Pancreas (tissue), 10 donors: ENCODE data around the gene AK2. TPM values are rescaled to one million over a fixed set of nuclear protein-coding genes. Genes with fewer than 3 reads are reported as not detected.

Experiments
- ATAC-seq, 4 donors: fragments of 200-7000 bp; cut with Tn5 transposase; one replicate each; pipeline versions ENCODE4 v1.8.0 to v1.9.1; 2020; ENCODE audit warnings: mild to moderate bottlenecking in 4 of 4, moderate library complexity in 4 of 4
- DNase-seq, 6 donors: peaks; one replicate each; pipeline ENCODE4 v3.0.0-alpha.2; 2020
- FAIRE-seq: peaks from 2 replicates; lab custom pipeline; 2012; peaks lifted over from hg19 to GRCh38; lab: Jason Lieb, UNC
- H3K27ac ChIP-seq, 4 donors: fragments of 200-600 bp; sonication (generic); 1 replicate in 3 of 4; 2 replicates in 1 of 4; pipeline versions ENCODE4 v1.5.0 to v1.8.0; 2020
- H3K27me3 ChIP-seq, 4 donors: fragments of 200-600 bp; one replicate each; pipeline ENCODE4 v1.8.0; 2021
- H3K36me3 ChIP-seq, 3 donors: fragments of 200-600 bp; sonication (generic) in 1 of 3; one replicate each; pipeline versions ENCODE4 v1.5.0 to v1.8.0; 2020 to 2021
- H3K4me1 ChIP-seq, 3 donors: fragments of 200-600 bp; one replicate each; pipeline ENCODE4 v1.8.0; 2021
- H3K4me3 ChIP-seq, 4 donors: fragments of 200-600 bp; sonication (generic) in 2 of 4; one replicate each; pipeline versions ENCODE4 v1.5.0 to v1.8.0; 2020 to 2021
- H3K9me3 ChIP-seq, 4 donors: fragments of 200-600 bp; one replicate each; pipeline ENCODE4 v1.8.0; 2021
- WGBS, 2 donors: extraction: QIAGEN DNeasy Blood & Tissue Kit; methylation state at CpG; one replicate each; pipeline ENCODE4 v1.1.7; 2013; 5-methylcytosine and 5-hydroxymethylcytosine counted together
- intact Hi-C, 3 donors: fragments of 100-400 bp; cut with DNase I; formaldehyde crosslinking; loops; one replicate each; pipeline versions ENCODE4 v1.11.1 to v1.14.2; 2022
- polyA plus RNA-seq, 2 donors: library from polyadenylated mRNA; stranded (reverse); fragments of 200-250 nt; gene quantifications; one replicate each; pipeline ENCODE4 v1.2.3, GENCODE V29; 2013
- total RNA-seq, 6 donors: library from RNA; stranded (reverse); fragmentation: NEBNext Ultra II Directional in 4 of 6; extraction: Animal tissue kit (Norgen Biotek cat#: 25700) in 4 of 6; gene quantifications; one replicate each; pipeline versions ENCODE4 v1.2.1 to v1.2.4, GENCODE V29; 2021 to 2023
- TF ChIP-seq, protein P1 (sequence below), 4 donors: fragments of 200-600 bp; sonication (generic) in 3 of 4; IDR thresholded peaks; one replicate each; pipeline versions ENCODE4 v1.5.0 to v1.8.0; 2021; ENCODE audit warnings: antibody characterized with exemption in 4 of 4
- donor health status: healthy with polysubstance abuse.
- donor health status: DM: no; HTN: no; CAD: no; lungs with moderate emphysema.
- donor health status: DM: no; HTN: no; CAD: no.
- donor health status: control.
- donor health status: control.
- donor health status: Bipolar disorder and iron deficiency.
- donor health status: DM: yes; HTN: yes; CAD: no.
- donor health status: DM: no; HTN: no; CAD: no.
- donor health status: DM: no; HTN: no; CAD: no.
- donor health status: DM: yes; HTN: yes; CAD: no.

The AK2 gene
- total and polyA plus RNA-seq, 8 donors = 40.5 to 78.7 (median 61.4) TPM

DNA sequence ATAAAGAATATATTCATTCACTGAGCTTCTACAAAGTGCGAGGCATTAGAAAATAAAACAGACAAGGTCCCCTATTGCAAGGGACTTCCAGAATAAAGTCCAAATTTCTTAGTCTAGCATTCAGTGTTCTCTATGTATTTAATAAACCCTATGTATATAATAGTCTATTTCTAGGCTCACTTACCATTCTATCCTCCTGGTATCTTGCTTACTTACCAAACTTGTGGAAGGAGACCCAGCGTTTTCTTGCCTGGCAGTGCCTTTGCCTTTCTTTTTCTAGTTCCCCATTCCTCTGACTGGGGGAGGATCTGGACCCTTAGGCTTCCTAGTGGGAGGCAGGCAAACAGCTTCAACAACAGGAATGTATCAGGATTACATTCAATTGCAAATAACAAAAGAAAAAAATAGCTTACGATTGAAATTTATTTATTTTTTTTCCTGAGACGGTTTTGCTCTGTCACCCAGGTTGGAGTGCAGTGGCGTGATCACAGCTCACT, 71.4 kb downstream of the AK2 start:
- no peaks in the 10 kb centered on the region for H3K27me3 ChIP-seq
- FAIRE-seq = no peak
- no peaks in the 10 kb centered on the region for H3K9me3 ChIP-seq
- H3K36me3 ChIP-seq = no peaks in the 10 kb centered on the region
- TF ChIP-seq, protein P1, sequence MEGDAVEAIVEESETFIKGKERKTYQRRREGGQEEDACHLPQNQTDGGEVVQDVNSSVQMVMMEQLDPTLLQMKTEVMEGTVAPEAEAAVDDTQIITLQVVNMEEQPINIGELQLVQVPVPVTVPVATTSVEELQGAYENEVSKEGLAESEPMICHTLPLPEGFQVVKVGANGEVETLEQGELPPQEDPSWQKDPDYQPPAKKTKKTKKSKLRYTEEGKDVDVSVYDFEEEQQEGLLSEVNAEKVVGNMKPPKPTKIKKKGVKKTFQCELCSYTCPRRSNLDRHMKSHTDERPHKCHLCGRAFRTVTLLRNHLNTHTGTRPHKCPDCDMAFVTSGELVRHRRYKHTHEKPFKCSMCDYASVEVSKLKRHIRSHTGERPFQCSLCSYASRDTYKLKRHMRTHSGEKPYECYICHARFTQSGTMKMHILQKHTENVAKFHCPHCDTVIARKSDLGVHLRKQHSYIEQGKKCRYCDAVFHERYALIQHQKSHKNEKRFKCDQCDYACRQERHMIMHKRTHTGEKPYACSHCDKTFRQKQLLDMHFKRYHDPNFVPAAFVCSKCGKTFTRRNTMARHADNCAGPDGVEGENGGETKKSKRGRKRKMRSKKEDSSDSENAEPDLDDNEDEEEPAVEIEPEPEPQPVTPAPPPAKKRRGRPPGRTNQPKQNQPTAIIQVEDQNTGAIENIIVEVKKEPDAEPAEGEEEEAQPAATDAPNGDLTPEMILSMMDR (IDR thresholded peaks at IDR 0.05) = no peak
- H3K4me3 ChIP-seq = peak overlapping the region in 3 of 4 donors; percentile 85 to 92 (median 88)
- no peak for DNase-seq
- H3K27ac ChIP-seq = peak overlapping the region; percentile 78 to 93 (median 87)
- H3K4me1 ChIP-seq = peaks cover 0 to 27% (median 12%) of the 10 kb centered on the region in 3 donors
- 68 to 73% methylated on average over 5 of the region's 5 CpGs for WGBS, 2 donors
- no peak for ATAC-seq
- intact Hi-C loops = no loop called here

DNA sequence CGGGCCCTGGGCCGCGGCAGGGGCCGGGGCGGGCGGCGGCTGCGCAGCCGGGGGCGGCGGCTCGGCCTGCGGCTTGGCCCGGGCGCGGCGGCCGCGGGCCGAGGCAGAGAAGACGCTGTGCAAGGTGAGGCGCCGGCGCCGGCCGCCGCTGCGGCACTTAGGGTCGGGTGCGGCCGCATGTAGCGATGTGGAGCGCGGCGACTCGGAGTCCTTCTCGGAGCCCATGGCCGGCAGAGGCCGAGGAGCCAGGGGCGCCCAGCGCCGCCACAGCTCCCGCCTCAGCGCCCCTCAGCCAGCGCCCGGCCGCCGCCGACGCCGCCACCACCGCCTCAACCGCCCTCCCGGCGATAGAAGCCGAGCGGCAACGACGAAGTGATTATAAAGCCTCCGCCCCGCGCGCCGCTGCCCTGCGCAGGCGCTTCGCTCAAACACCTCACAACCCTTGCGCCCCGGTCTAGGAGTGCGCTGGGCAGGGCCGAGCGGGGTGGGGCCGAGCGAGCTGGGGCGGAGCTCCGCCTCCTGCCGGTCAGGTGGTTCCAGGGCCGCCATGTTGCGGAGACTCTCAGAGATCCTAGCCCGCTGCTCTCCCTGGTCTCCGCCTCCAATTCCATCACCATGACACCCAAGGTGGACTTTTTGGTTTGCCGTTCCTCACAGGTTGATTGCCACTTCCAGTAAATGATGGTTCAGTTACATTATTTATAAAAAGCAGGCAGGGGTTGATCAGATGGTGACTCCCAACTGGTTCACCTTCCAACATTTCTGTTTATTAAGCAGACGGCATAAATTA, 72.0 kb downstream of the AK2 start, which contains the start of gene RNF19B:
Gene RNF19B, minus strand, starts transcription at position 349 of the 790 bp plus-strand sequence. Its CDS starts 124 bp downstream, at position 225.
- peaks cover 0 to 27% (median 12%) of the 10 kb centered on the region in 3 donors for H3K4me1 ChIP-seq
- intact Hi-C loops = no loop called here
- DNase-seq = peak; percentile 95 to 98 (median 96)
- WGBS, 2 donors = 1% methylated on average over 41 to 83 of the region's 83 CpGs
- peak within 1 kb of the TSS; percentile 79 to 92 (median 86) for H3K4me3 ChIP-seq
- TF ChIP-seq, protein P1 (IDR thresholded peaks at IDR 0.05) = no peak
- no peaks in the 10 kb centered on the region for H3K9me3 ChIP-seq
- peak within 1 kb of the TSS; percentile 78 to 93 (median 87) for H3K27ac ChIP-seq
- no peaks in the 10 kb centered on the region for H3K27me3 ChIP-seq
- peak; percentile 93 to 98 (median 96) for ATAC-seq
- no peak for FAIRE-seq
- no peaks in the 10 kb centered on the region for H3K36me3 ChIP-seq

DNA sequence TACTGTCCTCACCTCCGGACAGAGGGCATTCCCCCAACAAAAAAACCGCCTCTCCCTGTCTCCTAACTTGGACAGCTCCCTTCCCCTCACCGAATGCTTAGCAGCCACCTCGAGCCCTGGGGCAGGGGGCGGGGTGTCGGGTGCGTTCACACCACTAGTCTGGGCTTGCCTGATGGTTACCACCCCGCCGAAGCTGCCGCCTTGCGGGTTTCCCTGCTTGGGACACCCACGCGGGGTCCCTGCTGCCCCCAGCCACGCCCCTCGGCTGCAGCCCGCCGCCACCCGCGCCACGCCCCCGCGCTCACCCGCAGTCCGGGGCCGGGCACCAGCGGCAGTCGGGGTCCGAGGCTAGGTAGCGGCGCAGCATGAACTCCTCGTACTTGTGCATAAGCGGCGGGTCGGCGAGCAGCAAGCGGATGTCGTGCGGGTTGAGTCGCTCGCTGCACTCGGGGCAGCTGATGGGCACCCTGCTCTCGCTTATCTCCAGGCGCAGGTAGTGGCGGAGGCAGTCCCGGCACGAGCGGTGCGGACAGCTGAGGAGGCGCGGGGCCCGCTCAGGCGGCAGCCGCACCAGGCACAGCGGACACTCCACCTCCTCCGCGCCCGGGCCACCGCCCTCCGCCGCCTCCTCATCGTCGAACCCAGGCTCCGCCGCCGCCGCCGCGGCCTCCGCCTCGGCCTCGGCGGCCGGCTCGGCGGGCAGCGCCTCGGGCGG, 72.8 kb downstream of the AK2 start:
- ATAC-seq (peak; percentile 25 to 59 (median 57)), DNase-seq (peak; percentile 53 to 88 (median 73)), FAIRE-seq (no peak)
- H3K27ac ChIP-seq = peak overlapping the region in 3 of 4 donors; percentile 52 to 93 (median 91)
- H3K4me1 ChIP-seq = peaks cover 0 to 27% (median 12%) of the 10 kb centered on the region in 3 donors
- TF ChIP-seq, protein P1 (IDR thresholded peaks at IDR 0.05) = no peak
- 0% methylated on average over 55 to 78 of the region's 78 CpGs for WGBS, 2 donors
- intact Hi-C loops = no loop called here
- H3K36me3 ChIP-seq = no peaks in the 10 kb centered on the region
- H3K4me3 ChIP-seq = peak overlapping the region; percentile 79 to 92 (median 86)
- no peaks in the 10 kb centered on the region for H3K27me3 ChIP-seq
- no peaks in the 10 kb centered on the region for H3K9me3 ChIP-seq

DNA sequence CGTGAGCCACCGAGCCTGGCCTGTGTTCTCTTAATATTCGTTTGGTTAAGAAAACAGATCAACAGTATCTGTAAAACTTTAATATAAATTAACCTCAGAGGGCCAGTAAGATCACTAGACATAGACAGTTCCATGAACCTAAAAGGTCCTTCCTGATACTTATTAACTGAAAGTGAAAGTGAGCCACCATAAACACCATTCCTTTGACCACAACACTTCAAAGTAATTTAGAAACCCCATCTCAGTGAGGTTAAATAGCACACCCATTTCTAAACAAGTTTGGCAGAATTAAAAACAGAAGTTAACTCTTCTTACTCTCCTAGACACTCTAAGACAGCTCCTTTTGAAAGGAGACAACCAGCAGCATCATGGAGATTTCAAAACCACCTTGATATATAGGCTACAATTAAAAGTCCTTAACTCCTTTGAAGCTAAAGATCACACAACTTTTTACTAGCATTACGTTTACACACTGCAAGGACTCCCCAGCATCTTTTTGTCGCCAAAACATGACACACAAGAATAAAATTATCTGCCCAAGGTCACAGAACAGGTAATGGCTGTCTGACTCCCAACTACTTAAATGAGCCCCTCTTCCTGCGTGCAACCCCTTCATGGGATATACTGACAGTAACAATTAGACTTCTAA, 74.3 kb downstream of the AK2 start:
- H3K4me1 ChIP-seq = peaks cover 0 to 27% (median 12%) of the 10 kb centered on the region in 3 donors
- TF ChIP-seq, protein P1 (IDR thresholded peaks at IDR 0.05) = no peak
- peak overlapping the region in 3 of 4 donors; percentile 79 to 92 (median 85) for H3K4me3 ChIP-seq
- H3K9me3 ChIP-seq = no peaks in the 10 kb centered on the region
- ATAC-seq = peak in 2 of 4 donors; percentile 7 to 11
- no peak for FAIRE-seq
- intact Hi-C loops = no loop called here
- no peak for DNase-seq
- no peaks in the 10 kb centered on the region for H3K27me3 ChIP-seq
- WGBS, 2 donors = 21 to 32% methylated on average over 6 of the region's 6 CpGs
- H3K36me3 ChIP-seq = no peaks in the 10 kb centered on the region
- H3K27ac ChIP-seq = peak overlapping the region in 2 of 4 donors; percentile 31 to 60
